Thyroid gland (tissue), 4 donors: ENCODE data around the gene CHCT1.

Experiments
- POLR2A ChIP-seq, 2 donors: fragments of 450-650 bp; IDR thresholded peaks; one replicate each; pipeline ENCODE4 v1.6.1; 2017; ENCODE audit warnings: antibody characterized with exemption in 2 of 2, mild to moderate bottlenecking in 2 of 2, moderate library complexity in 1 of 2
- TF ChIP-seq, protein P1 (sequence below), 6 experiments: fragments of 200-600 bp in 3 of 6; fragments of 450-650 bp in 3 of 6; sonication (generic) in 3 of 6; IDR thresholded peaks; one replicate each; pipeline ENCODE4 v1.5.1; 2016 to 2019; ENCODE audit warnings: antibody characterized with exemption in 6 of 6, mild to moderate bottlenecking in 2 of 6, inconsistent platforms in 1 of 6, moderate library complexity in 1 of 6

DNA sequence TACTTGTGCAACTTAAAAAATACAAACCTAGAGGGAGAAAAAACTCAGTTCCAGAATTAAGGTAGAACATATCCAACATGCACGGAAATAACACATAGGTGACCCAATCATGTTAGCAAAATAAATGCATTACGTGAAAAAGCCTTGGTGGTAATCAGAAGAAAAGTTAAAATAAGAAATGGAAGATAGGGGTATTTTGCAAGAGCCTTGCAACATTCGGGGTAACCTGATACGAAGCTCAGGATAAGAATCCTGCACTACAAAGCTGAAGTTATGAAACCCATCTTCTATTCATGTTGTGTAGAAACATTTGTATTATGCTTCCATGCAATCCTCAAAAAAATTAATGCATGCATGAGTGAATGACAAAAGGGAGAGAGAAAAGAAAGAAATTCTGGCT lies 33.1 kb downstream of the CHCT1 start:
- TF ChIP-seq POLR2A (IDR thresholded peaks at IDR 0.05) = no peak
- TF ChIP-seq, protein P1, sequence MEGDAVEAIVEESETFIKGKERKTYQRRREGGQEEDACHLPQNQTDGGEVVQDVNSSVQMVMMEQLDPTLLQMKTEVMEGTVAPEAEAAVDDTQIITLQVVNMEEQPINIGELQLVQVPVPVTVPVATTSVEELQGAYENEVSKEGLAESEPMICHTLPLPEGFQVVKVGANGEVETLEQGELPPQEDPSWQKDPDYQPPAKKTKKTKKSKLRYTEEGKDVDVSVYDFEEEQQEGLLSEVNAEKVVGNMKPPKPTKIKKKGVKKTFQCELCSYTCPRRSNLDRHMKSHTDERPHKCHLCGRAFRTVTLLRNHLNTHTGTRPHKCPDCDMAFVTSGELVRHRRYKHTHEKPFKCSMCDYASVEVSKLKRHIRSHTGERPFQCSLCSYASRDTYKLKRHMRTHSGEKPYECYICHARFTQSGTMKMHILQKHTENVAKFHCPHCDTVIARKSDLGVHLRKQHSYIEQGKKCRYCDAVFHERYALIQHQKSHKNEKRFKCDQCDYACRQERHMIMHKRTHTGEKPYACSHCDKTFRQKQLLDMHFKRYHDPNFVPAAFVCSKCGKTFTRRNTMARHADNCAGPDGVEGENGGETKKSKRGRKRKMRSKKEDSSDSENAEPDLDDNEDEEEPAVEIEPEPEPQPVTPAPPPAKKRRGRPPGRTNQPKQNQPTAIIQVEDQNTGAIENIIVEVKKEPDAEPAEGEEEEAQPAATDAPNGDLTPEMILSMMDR (IDR thresholded peaks at IDR 0.05) = no peak
